OCI-LY7 (cell line): ENCODE results near the gene NEK9. TPM values are rescaled to one million over a fixed set of nuclear protein-coding genes. Genes with fewer than 3 reads are reported as not detected.
A peak's percentile ranks its signal among the peaks of the same experiment; 100 is the strongest.

Source experiments
- BruUV-seq: library from RNA; stranded (reverse); fragments of 400-500 nt; replicated peaks from 2 replicates; lab custom pipeline; 2021; lab: Mats Ljungman, UMichigan
- CTCF ChIA-PET: fragments of 300-600 bp; sonication (Branson Sonifier 250); formaldehyde crosslinking; loops from one replicate; lab custom pipeline; 2022; ENCODE audit warnings: antibody characterized with exemption; ENCODE audit not compliant: unreplicated experiment; lab: Charles Lee
- POLR2A ChIA-PET: fragments of 300-600 bp; sonication (Branson Sonifier 250); formaldehyde crosslinking; loops from one replicate; lab custom pipeline; 2022; ENCODE audit warnings: antibody characterized with exemption; lab: Charles Lee
- DNase-seq: peaks from one replicate; pipeline ENCODE4 v3.0.0-alpha.2; 2015; ENCODE audit warnings: low spot score
- H2AFZ ChIP-seq: fragments of 200-600 bp; sonication (generic), shearing (Covaris generic); 2 replicates; pipeline ENCODE4 v1.6.1; 2014; ENCODE audit warnings: mild to moderate bottlenecking, antibody characterized with exemption, low read length, moderate library complexity
- H3K27ac ChIP-seq: fragments of 200-600 bp; sonication (generic); 2 replicates; pipeline ENCODE4 v1.5.1; 2014; ENCODE audit warnings: mixed run types, low read depth, mild to moderate bottlenecking, moderate library complexity, low read length, inconsistent platforms; ENCODE audit not compliant: poor library complexity, severe bottlenecking
- H3K36me3 ChIP-seq: fragments of 200-600 bp; sonication (generic); 2 replicates; pipeline ENCODE4 v1.6.1; 2014; ENCODE audit warnings: mild to moderate bottlenecking, antibody characterized with exemption, low read length, moderate library complexity, mixed read lengths; ENCODE audit not compliant: insufficient read depth
- H3K4me1 ChIP-seq: fragments of 200-600 bp; sonication (generic); 2 replicates; pipeline ENCODE4 v1.5.1; 2014; ENCODE audit warnings: mild to moderate bottlenecking, low read length; ENCODE audit not compliant: insufficient read depth, poor library complexity, severe bottlenecking
- H3K4me2 ChIP-seq: fragments of 200-600 bp; sonication (generic); 2 replicates; pipeline ENCODE4 v1.6.1; 2014; ENCODE audit warnings: mild to moderate bottlenecking, low read length
- H3K4me3 ChIP-seq: fragments of 200-600 bp; sonication (generic); 2 replicates; pipeline ENCODE4 v1.5.1; 2014; ENCODE audit warnings: mild to moderate bottlenecking, low read depth, low read length; ENCODE audit not compliant: poor library complexity, severe bottlenecking
- H3K79me2 ChIP-seq: fragments of 200-600 bp; sonication (generic); 2 replicates; pipeline ENCODE4 v1.6.1; 2016; ENCODE audit warnings: low read depth, mild to moderate bottlenecking, low read length, moderate library complexity, mixed read lengths; ENCODE audit not compliant: insufficient read depth
- H3K9me2 ChIP-seq: fragments of 200-600 bp; sonication (generic); 2 replicates; pipeline ENCODE4 v1.6.1; 2016; ENCODE audit warnings: mild to moderate bottlenecking, low read length, mixed read lengths; ENCODE audit not compliant: insufficient read depth
- H3K9me3 ChIP-seq: fragments of 200-600 bp; sonication (generic); 2 replicates; pipeline ENCODE4 v1.6.1; 2014; ENCODE audit warnings: mild to moderate bottlenecking, mixed run types, low read length, mixed read lengths
- H4K20me1 ChIP-seq: fragments of 200-600 bp; sonication (generic); 2 replicates; pipeline ENCODE4 v1.6.1; 2014; ENCODE audit warnings: mild to moderate bottlenecking, antibody characterized with exemption, low read length, moderate library complexity, mixed read lengths; ENCODE audit not compliant: insufficient read depth
- CTCF ChIP-seq: fragments of 200-600 bp; sonication (generic); conservative IDR thresholded peaks from 2 replicates; pipeline ENCODE4 v1.5.1; 2014; ENCODE audit warnings: mild to moderate bottlenecking, antibody characterized with exemption, low read length, moderate library complexity, mixed read lengths
- EZH2phosphoT487 ChIP-seq: fragments of 200-600 bp; sonication (generic); IDR thresholded peaks from 2 replicates; pipeline ENCODE4 v1.6.1; 2018; ENCODE audit warnings: low read depth, borderline replicate concordance, mild to moderate bottlenecking, mixed run types, antibody characterized with exemption, low read length, moderate library complexity, mixed read lengths
- intact Hi-C: fragments of 100-400 bp; cut with micrococcal nuclease; formaldehyde crosslinking; loops from one replicate; pipeline ENCODE4 v1.10.0; 2022; ENCODE audit not compliant: unreplicated experiment
- total RNA-seq, 2 experiments: library from RNA; depleted of rRNA in 1 of 2; stranded (reverse); fragments of >200 nt in 1 of 2; shearing (Covaris generic) in 1 of 2; gene quantifications; 2 replicates each; pipeline ENCODE4 v1.2.3, GENCODE V29; 2014 to 2022

NEK9 gene
- total RNA-seq, 2 experiments from 2014 or later = 58.3 to 86.4 TPM

- no peak for TF ChIP-seq EZH2phosphoT487
- no peak for TF ChIP-seq CTCF
- BruUV-seq = no TSS peak
- CTCF ChIA-PET = interaction anchor here (0.5 kb wide), 1 partner anchor 431 kb away, joined by 4 read pairs; no protein-coding TSS in a partner anchor
- Histone ChIP-seq H3K4me2 (peak overlapping the region; percentile 78), H3K79me2 (peaks cover 52% of the 10 kb centered on the region), H3K27ac (peak overlapping the region; percentile 88), H4K20me1 (peaks cover 14% of the 10 kb centered on the region), H3K36me3 (peaks cover 25% of the 10 kb centered on the region; the same call in 1 of the 2 replicates), H3K4me3 (peak overlapping the region; percentile 77), H3K4me1 (peaks cover 30% of the 10 kb centered on the region), H2AFZ (peak overlapping the region; percentile 67; the same call in 1 of the 2 replicates), H3K9me2 (no peaks in the 10 kb centered on the region), H3K9me3 (no peaks in the 10 kb centered on the region)
- DNase-seq = no peak
- POLR2A ChIA-PET = interaction anchor here (0.7 to 1.0 kb wide), 4 partner anchors 24 to 803 kb away, joined by 3 to 5 read pairs (median 4); no protein-coding TSS in a partner anchor
- intact Hi-C loops = loop anchor here (1.0 to 5.0 kb wide), 4 partner anchors 49 to 121 kb away; partner anchors contain the start of genes FOS and NEK9
These were observed 48.9 kb upstream of the NEK9 start for GRCh38 chr14:75175677-75176141.

DNA sequence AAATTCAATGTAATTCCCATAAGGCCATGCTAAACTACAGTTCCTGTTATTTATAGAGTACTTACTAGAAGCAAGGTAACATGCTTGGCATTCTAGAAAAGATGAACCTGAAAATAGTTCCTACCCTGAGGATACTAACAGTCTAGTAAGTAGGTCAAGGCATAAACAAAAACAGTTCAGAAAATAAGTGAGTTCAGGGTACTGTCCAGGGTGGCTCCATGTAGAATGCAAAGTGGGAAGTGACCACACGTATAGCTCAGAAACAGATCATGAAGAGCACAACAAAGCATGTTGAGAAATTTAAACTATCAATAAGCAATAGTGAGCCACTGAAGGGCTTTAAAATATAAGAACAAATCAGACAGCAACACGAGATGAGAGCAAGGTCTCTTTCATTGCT, 47.2 kb upstream of the NEK9 start:
- intact Hi-C loops = no loop called here
- DNase-seq = no peak
- TF ChIP-seq EZH2phosphoT487 = no peak
- no TSS peak for BruUV-seq
- POLR2A ChIA-PET = interaction anchor here (1.0 to 1.4 kb wide), 3 partner anchors 10 to 74 kb away, joined by 3 to 4 read pairs (median 4); no protein-coding TSS in a partner anchor
- peaks cover 28% of the 10 kb centered on the region; the same call in 1 of the 2 replicates for H3K36me3 ChIP-seq
- H3K79me2 ChIP-seq = peaks cover 68% of the 10 kb centered on the region
- H4K20me1 ChIP-seq = peaks cover 14% of the 10 kb centered on the region
- peak overlapping the region; percentile 78 for H3K4me2 ChIP-seq
- H3K9me3 ChIP-seq = no peaks in the 10 kb centered on the region
- H3K4me1 ChIP-seq = peaks cover 29% of the 10 kb centered on the region
- H3K4me3 ChIP-seq = peak overlapping the region; percentile 77
- H2AFZ ChIP-seq = no peak overlapping the region
- H3K27ac ChIP-seq = no peak overlapping the region
- H3K9me2 ChIP-seq = no peaks in the 10 kb centered on the region
- CTCF ChIA-PET = no interaction called here

DNA sequence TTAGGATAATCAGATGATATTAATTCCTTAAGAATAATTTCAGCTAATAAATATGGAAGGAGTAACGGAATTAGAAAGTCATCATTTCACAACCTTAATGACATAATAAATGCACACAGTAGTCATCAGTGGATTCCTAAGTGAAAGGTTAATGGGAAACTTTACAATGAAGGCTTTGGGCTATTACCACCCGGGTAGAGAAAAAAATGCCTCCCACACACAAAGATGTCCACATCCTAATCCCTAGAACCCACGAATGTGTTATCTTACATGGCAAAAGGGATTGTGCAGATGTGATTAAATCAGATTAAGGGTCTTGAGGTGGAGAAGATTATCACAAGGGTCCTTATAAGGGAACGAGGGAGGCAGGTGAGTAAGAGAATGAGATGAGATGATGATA, 43.9 kb upstream of the NEK9 start:
- H3K4me2 ChIP-seq = no peak overlapping the region
- no TSS peak for BruUV-seq
- H4K20me1 ChIP-seq = peaks cover 19% of the 10 kb centered on the region
- CTCF ChIA-PET = no interaction called here
- H3K4me3 ChIP-seq = no peak overlapping the region
- no peak for DNase-seq
- H2AFZ ChIP-seq = no peak overlapping the region
- intact Hi-C loops = no loop called here
- H3K4me1 ChIP-seq = peaks cover 39% of the 10 kb centered on the region
- H3K9me3 ChIP-seq = no peaks in the 10 kb centered on the region
- POLR2A ChIA-PET = interaction anchor here (0.7 kb wide), 1 partner anchor 25 kb away, joined by 4 read pairs; no protein-coding TSS in a partner anchor
- H3K36me3 ChIP-seq = peaks cover 28% of the 10 kb centered on the region; the same call in 1 of the 2 replicates
- TF ChIP-seq CTCF (no peak), EZH2phosphoT487 (no peak)
- no peak overlapping the region for H3K27ac ChIP-seq
- H3K79me2 ChIP-seq = peaks cover 100% of the 10 kb centered on the region
- H3K9me2 ChIP-seq = no peaks in the 10 kb centered on the region
